Measurements from ENCODE around the gene TUSC2. TPM values are rescaled to one million over a fixed set of nuclear protein-coding genes. Genes with fewer than 3 reads are reported as not detected.

The TUSC2 gene
- total and polyA plus RNA-seq, 2 experiments from 2014 or later = 76.6 to 84.1 TPM

GRCh38 chr3:50357481-50357880, 29.5 kb upstream of the TUSC2 start:
- DNase-seq (ENCODE audit: low read depth in 1 of 2, low spot score in 1 of 2) = no peak
- H3K4me3 ChIP-seq = peak overlapping the region; percentile 17
- peaks cover 10% of the 10 kb centered on the region for H3K36me3 ChIP-seq

DNA sequence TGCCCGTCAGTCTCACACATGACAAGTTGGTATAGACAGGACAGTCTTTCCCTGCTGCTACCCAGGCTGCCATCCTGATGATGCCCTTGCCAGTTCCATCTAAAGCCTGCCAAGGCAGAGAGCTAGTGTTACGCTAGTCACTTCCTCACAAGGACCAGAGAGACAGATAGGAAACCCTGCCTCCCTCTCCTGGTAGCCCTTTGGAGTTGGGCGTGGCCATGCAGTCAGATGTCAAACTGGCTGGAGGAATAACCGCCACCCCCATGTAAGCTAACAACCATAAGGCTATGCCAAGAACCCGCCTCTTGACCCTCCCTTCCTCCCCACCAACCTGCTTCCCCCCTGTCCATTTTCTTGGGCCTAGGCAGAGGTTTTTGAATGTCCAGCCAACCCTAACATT, 28.5 kb upstream of the TUSC2 start:
- peak in 1 of 2 donors; percentile 25 for DNase-seq (ENCODE audit: low read depth in 1 of 2, low spot score in 1 of 2)
- TF ChIP-seq, protein P1, sequence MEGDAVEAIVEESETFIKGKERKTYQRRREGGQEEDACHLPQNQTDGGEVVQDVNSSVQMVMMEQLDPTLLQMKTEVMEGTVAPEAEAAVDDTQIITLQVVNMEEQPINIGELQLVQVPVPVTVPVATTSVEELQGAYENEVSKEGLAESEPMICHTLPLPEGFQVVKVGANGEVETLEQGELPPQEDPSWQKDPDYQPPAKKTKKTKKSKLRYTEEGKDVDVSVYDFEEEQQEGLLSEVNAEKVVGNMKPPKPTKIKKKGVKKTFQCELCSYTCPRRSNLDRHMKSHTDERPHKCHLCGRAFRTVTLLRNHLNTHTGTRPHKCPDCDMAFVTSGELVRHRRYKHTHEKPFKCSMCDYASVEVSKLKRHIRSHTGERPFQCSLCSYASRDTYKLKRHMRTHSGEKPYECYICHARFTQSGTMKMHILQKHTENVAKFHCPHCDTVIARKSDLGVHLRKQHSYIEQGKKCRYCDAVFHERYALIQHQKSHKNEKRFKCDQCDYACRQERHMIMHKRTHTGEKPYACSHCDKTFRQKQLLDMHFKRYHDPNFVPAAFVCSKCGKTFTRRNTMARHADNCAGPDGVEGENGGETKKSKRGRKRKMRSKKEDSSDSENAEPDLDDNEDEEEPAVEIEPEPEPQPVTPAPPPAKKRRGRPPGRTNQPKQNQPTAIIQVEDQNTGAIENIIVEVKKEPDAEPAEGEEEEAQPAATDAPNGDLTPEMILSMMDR (IDR thresholded peaks at IDR 0.05; ENCODE audit: low read depth, low read length) = no peak
- H3K27me3 ChIP-seq = no peaks in the 10 kb centered on the region
- H3K27ac ChIP-seq = no peak overlapping the region
- peaks cover 10% of the 10 kb centered on the region for H3K36me3 ChIP-seq
- H3K9me3 ChIP-seq (ENCODE audit: low read depth) = no peaks in the 10 kb centered on the region
- no peak overlapping the region for H3K4me3 ChIP-seq
- peaks cover 21% of the 10 kb centered on the region for H3K4me1 ChIP-seq (ENCODE audit: low read depth)

More at GRCh38 chr3:50357481-50357880, 29.5 kb upstream of the TUSC2 start:
- TF ChIP-seq, protein P1 (IDR thresholded peaks at IDR 0.05; ENCODE audit: low read depth, low read length) = no peak
- Histone ChIP-seq H3K4me1 (ENCODE audit: low read depth) (peaks cover 21% of the 10 kb centered on the region), H3K27ac (no peak overlapping the region), H3K9me3 (ENCODE audit: low read depth) (no peaks in the 10 kb centered on the region), H3K27me3 (no peaks in the 10 kb centered on the region)

GRCh38 chr3:50355829-50356552, 28.0 kb upstream of the TUSC2 start:
- Histone ChIP-seq H3K27me3 (no peaks in the 10 kb centered on the region), H3K36me3 (peaks cover 10% of the 10 kb centered on the region), H3K27ac (no peak overlapping the region), H3K9me3 (ENCODE audit: low read depth) (no peaks in the 10 kb centered on the region), H3K4me1 (ENCODE audit: low read depth) (peaks cover 24% of the 10 kb centered on the region), H3K4me3 (no peak overlapping the region)
- DNase-seq (ENCODE audit: low read depth in 1 of 2, low spot score in 1 of 2) = no peak
- TF ChIP-seq, protein P1 (IDR thresholded peaks at IDR 0.05; ENCODE audit: low read depth, low read length) = no peak

DNA sequence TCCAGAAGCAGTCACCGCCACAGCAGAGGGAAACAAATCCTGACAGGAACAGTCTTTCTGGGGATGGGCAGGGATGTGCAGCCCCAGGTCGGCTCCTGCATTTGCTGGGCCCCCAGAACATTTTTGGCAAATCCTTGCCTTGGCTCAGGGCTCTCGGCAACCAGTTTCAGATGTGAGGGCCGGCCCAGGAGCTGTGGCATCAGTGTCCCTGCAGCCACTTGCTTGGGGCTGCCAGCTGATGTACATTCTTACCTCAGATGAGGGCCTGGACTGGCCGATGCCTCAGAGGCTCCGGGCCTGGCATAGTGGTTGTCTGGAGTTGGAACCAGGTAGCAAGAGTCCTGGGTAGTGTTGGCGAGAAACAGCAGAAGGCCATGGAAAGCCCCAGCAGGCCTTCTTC, 26.8 kb upstream of the TUSC2 start:
- Histone ChIP-seq H3K9me3 (ENCODE audit: low read depth) (no peaks in the 10 kb centered on the region), H3K27me3 (no peaks in the 10 kb centered on the region), H3K4me1 (ENCODE audit: low read depth) (peaks cover 28% of the 10 kb centered on the region), H3K36me3 (peaks cover 10% of the 10 kb centered on the region), H3K4me3 (no peak overlapping the region), H3K27ac (no peak overlapping the region)
- DNase-seq (ENCODE audit: low read depth in 1 of 2, low spot score in 1 of 2) = no peak
- TF ChIP-seq, protein P1 (IDR thresholded peaks at IDR 0.05; ENCODE audit: low read depth, low read length) = no peak

DNA sequence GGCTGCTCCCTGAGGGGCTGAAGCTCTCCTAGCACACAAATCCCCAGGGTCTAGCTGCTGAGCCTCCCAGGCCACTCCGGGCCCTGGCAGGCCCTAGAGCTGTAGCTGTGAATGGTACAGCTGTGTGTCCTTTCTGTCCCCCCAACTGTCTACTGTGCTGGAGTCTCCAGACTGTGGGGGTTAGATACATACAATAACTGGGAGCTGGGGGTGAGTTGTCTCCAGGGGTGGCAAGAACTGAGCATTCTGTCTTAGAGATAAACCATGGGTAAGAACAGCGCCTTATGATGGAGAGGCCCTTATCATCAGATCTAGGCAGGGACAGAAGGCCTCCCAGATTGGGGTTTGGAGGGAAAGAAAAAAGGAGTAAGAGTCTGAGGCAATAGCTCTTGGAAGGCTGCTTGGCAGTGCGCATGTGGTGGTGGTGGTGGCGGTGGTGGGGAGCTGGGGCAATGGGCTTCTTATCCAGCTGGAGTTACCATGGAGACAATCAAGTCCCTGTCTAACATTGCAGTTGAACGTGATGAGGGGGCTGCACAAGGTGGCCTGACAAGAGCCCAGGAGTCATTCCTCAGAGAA, 26.3 kb upstream of the TUSC2 start:
- DNase-seq (ENCODE audit: low read depth in 1 of 2, low spot score in 1 of 2) = no peak
- no peaks in the 10 kb centered on the region for H3K27me3 ChIP-seq
- H3K4me1 ChIP-seq (ENCODE audit: low read depth) = peaks cover 28% of the 10 kb centered on the region
- TF ChIP-seq, protein P1 (IDR thresholded peaks at IDR 0.05; ENCODE audit: low read depth, low read length) = no peak
- no peak overlapping the region for H3K4me3 ChIP-seq
- peaks cover 10% of the 10 kb centered on the region for H3K36me3 ChIP-seq
- H3K9me3 ChIP-seq (ENCODE audit: low read depth) = no peaks in the 10 kb centered on the region
- no peak overlapping the region for H3K27ac ChIP-seq
